Ishikawa (cell line): Measurements from ENCODE around the gene FRMD4B.

ENCODE experiments used
- CEBPB ChIP-seq: IDR thresholded peaks from 2 replicates; pipeline ENCODE4 v1.6.1; 2012
- CREB1 ChIP-seq: IDR thresholded peaks from 2 replicates; pipeline ENCODE4 v1.6.1; 2012; ENCODE audit warnings: low read depth
- EGR1 ChIP-seq: IDR thresholded peaks from 2 replicates; pipeline ENCODE4 v1.6.1; 2012
- EP300 ChIP-seq: IDR thresholded peaks from 2 replicates; pipeline ENCODE4 v1.6.1; 2012; ENCODE audit warnings: borderline replicate concordance
- FOXM1 ChIP-seq: IDR thresholded peaks from 2 replicates; pipeline ENCODE4 v1.6.1; 2012; ENCODE audit warnings: low read depth, borderline replicate concordance
- MAX ChIP-seq: IDR thresholded peaks from 2 replicates; pipeline ENCODE4 v1.6.1; 2012
- NFIC ChIP-seq: IDR thresholded peaks from 2 replicates; pipeline ENCODE4 v1.6.1; 2012
- RAD21 ChIP-seq: IDR thresholded peaks from 2 replicates; pipeline ENCODE4 v1.6.1; 2012; ENCODE audit warnings: low read depth
- REST ChIP-seq: IDR thresholded peaks from 2 replicates; pipeline ENCODE4 v1.6.1; 2012; ENCODE audit warnings: low read depth, mild to moderate bottlenecking
- TAF1 ChIP-seq: IDR thresholded peaks from 2 replicates; pipeline ENCODE4 v1.6.1; 2012; ENCODE audit warnings: low read depth, mild to moderate bottlenecking
- TCF12 ChIP-seq: IDR thresholded peaks from 2 replicates; pipeline ENCODE4 v1.6.1; 2012; ENCODE audit warnings: low read depth
- TEAD4 ChIP-seq: IDR thresholded peaks from 2 replicates; pipeline ENCODE4 v1.6.1; 2012
- YY1 ChIP-seq: IDR thresholded peaks from 2 replicates; pipeline ENCODE4 v1.6.1; 2012; ENCODE audit warnings: low read depth
- ZBTB7A ChIP-seq: IDR thresholded peaks from 2 replicates; pipeline ENCODE4 v1.6.1; 2012; ENCODE audit warnings: low read depth
- TF ChIP-seq, protein P1 (sequence below): IDR thresholded peaks from 2 replicates; pipeline ENCODE4 v1.6.1; 2012

Gene FRMD4B

GRCh38 chr3:69126999-69127398 is 258.9 kb downstream of the FRMD4B start:
- TF ChIP-seq TCF12 (no peak), REST (no peak), YY1 (no peak), ZBTB7A (no peak), TAF1 (no peak), CREB1 (no peak), NFIC (no peak), TEAD4 (no peak), FOXM1 (no peak), CEBPB (no peak), EGR1 (no peak)
- TF ChIP-seq, protein P1, sequence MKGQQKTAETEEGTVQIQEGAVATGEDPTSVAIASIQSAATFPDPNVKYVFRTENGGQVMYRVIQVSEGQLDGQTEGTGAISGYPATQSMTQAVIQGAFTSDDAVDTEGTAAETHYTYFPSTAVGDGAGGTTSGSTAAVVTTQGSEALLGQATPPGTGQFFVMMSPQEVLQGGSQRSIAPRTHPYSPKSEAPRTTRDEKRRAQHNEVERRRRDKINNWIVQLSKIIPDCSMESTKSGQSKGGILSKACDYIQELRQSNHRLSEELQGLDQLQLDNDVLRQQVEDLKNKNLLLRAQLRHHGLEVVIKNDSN: no peak

- TF ChIP-seq CREB1 (no peak), RAD21 (no peak), EP300 (no peak), FOXM1 (no peak), TAF1 (no peak)
- TF ChIP-seq, protein P1: no peak
Measured at GRCh38 chr3:69126216-69126615, 259.7 kb downstream of the FRMD4B start.

DNA sequence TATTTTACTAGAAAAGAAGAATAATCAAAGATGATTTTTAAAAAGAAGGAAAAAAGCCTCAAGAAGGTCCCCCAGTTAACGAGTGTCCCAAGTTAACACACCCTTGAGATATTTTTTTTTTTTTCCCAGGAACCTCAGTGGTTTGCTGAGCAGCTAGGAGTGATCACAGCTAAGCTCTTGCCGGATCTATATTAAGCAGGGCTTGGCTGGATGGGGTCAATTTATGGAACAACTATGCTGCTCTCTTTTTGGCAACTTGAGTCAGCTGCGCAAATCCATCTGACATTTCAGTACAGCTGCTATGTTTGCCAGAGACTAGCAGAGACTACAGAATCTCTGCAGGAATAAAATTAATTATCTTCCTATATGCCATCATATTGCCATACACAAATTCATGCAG is 263.5 kb downstream of the FRMD4B start, which contains the start of gene LMOD3:
LMOD3 (minus strand) TSS at position 193 of the 400 bp plus-strand sequence. CDS start 209 bp downstream, outside the sequence.
- TF ChIP-seq EP300 (no peak), TEAD4 (no peak), CREB1 (no peak), EGR1 (no peak), TAF1 (no peak), MAX (no peak), RAD21 (no peak), TCF12 (no peak), CEBPB (no peak), REST (no peak)

DNA sequence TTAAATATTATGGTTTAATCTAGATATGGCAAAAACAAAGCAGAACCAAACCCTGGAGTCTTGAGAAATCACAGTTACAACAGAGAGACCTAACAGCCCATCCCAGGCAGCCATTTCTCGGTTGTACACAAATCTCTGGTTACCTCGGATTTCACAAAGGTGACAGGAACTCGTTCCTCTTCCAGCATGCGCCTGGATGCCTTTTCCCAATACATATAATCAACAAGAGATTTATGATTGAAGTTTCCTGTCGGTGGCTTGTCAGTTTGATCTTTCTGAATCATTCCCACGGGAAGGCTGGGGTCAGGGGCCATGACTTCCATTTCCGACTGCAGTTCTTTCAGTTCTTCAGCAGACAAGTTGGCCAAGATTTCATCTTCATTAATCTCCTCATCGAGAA is 263.9 kb downstream of the FRMD4B start:
- no peak for TF ChIP-seq CREB1
- no peak for TF ChIP-seq RAD21

DNA sequence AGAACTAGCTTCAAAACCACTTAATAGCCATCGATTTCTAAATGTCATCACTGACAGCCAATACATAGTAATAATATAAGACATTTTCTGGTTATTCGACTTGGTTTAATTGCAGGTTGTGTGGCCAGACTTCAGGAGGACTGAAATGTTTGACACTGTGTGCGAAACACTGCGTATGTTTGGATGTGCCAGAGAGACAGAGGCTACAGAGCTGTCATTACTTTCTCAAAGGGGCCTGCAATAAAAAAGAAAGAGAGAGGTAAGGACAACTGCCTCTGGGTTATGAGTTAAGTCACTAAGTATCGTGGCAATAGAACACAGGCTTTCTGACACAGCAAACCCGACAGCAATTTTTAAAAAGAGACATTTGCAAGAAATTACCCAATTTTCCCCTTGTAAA is 264.4 kb downstream of the FRMD4B start:
- TF ChIP-seq YY1 (no peak), ZBTB7A (no peak), EGR1 (no peak), CEBPB (no peak), NFIC (no peak), TAF1 (no peak), CREB1 (no peak), FOXM1 (no peak), EP300 (no peak), TEAD4 (no peak), MAX (no peak), RAD21 (no peak), TCF12 (no peak), REST (no peak)
- TF ChIP-seq, protein P1: no peak
